Urothelium cell line (cell line): Measurements from ENCODE around the gene ARPC2.
"Not testable (repeated sequence)": the region's sequence is repeated elsewhere in the genome, so short reads cannot be mapped to it uniquely, and the experiment has no call there.

ENCODE experiments used
- DNase-seq: peaks from one replicate; pipeline ENCODE4 v3.0.0; 2011; ENCODE audit warnings: low spot score, mixed read lengths
- FAIRE-seq: peaks from 2 replicates; lab custom pipeline; 2011; peaks lifted over from hg19 to GRCh38; lab: Jason Lieb, UNC

ARPC2 gene

DNA sequence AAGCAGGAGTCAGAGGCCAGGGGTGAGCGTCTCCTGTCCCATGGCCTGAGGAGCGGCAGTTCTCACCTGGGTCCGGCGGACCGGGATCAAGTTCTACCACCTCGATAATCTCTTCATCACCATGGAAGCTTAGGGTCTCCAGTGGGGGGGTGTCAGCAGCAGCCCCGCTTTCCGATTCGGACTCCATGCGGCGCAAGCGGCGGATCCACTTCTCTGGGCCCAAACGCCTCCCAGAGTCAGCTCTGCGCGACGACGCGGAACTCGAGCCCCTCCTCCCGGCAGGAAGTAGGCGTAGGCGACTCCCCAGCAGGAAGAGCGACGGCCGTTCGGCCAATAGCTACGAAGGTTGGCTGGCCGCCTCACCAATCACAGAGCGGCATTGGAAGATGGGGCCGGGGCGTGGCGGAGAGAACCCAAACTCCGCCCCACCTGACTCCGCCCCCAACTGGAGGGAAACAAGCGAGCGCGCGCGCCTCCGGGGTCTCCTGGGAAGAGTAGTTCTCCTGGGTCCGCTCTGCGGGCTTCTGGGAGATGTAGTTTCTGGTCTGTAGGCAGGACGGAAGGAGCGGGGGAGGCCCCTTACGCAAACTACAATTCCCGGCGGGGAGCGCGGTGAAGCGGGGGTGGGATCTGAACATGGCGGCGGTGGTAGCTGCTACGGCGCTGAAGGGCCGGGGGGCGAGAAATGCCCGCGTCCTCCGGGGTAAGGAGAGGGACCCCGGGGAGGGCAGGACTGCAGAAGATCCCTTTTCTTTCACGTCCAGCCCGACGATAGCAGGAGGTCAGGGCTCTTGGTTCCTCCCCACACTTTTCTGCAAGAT is 53.1 kb downstream of the ARPC2 start, which contains the start of the genes AAMP and PNKD:
TSS of gene AAMP (minus strand) at position 238 of the 821 bp plus-strand sequence. CDS start at position 187, 51 bp downstream.
TSS of gene PNKD (plus strand) at position 620 of the 821 bp plus-strand sequence. CDS start at position 637, 17 bp downstream.
- FAIRE-seq (peak; percentile 97), DNase-seq (peak; percentile 99)

DNA sequence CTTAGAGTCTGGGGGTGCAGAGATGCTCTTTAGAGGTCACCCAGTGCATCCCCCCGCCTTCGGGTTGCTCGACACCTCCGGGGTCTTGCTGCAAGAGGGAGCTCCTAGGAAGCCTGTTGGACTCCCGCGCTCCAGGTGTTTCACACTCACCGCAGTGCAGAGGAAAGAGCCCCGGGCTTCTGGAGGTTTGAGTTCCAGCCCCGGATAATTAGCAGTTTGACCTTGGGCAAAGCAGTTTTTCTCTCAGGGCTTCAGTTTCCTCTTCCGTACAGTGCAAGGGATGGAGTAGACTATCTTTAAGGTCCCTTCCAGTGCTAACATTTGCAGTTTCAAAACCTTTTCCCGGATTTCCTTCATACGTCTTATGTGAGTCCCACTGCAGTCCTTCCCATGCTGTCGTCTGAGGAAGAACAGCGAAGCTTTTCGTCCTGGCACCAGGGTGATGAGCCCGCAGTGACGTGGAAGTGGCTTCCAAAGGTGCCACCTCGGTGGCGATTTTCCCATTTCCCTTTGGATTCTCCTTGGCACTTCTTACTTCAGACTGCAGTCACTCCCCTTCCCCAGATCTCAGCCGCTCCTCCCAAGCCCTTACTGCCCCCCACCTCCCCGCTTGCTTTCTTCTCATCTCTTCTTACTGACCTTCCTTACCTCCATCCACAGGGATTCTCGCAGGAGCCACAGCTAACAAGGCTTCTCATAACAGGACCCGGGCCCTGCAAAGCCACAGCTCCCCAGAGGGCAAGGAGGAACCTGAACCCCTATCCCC is 53.9 kb downstream of the ARPC2 start:
- DNase-seq, result peak; percentile 21
- no peak for FAIRE-seq

DNA sequence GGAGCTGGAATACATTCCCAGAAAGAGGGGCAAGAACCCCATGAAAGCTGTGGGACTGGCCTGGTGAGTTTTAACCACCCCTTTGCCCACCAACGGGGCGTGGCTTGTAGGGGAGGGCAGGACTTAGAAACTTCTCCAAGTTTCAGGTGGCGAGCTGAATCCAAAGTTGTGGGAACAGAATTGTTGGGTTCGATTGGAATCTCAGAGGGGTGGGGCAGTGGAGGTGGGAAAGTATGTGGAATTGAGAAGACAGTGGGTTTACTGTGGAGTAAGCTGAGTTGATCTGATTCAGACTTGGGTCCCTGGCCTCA is 54.5 kb downstream of the ARPC2 start:
- DNase-seq, result no peak

DNA sequence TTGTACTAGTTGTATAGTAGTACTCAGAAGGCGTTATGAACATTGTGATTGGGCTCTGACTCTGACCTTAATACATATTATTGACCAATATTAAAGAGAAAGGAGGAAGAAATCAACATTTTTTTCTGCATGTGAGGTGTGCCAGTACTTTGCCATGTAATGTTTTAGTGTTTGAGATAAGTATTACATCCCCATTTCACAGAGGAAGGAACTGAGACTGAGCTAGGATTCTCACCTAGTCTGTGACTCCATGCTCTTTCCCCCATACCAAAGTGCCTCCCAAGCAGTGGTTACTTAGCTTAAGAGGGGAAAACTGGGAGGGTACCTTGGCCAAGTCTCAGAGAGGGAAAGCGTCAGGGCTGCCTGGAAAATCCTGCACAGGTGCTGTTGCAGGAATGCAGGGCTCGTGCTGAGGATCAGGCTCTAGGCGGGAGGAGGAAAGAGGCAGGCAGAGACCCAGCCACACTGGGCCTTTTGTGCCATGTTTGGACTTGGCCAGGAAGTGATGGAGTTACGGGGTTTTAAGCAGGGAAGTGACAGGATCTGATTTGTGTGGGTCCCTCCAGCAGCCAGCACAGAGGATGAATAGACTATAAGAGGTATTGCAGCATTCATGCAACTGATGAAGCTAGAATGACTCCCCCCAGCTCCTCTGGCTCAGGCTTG is 55.0 kb downstream of the ARPC2 start:
- FAIRE-seq, result no peak

More for the DNA sequence above, 54.5 kb downstream of the ARPC2 start:
- no peak for FAIRE-seq

DNA sequence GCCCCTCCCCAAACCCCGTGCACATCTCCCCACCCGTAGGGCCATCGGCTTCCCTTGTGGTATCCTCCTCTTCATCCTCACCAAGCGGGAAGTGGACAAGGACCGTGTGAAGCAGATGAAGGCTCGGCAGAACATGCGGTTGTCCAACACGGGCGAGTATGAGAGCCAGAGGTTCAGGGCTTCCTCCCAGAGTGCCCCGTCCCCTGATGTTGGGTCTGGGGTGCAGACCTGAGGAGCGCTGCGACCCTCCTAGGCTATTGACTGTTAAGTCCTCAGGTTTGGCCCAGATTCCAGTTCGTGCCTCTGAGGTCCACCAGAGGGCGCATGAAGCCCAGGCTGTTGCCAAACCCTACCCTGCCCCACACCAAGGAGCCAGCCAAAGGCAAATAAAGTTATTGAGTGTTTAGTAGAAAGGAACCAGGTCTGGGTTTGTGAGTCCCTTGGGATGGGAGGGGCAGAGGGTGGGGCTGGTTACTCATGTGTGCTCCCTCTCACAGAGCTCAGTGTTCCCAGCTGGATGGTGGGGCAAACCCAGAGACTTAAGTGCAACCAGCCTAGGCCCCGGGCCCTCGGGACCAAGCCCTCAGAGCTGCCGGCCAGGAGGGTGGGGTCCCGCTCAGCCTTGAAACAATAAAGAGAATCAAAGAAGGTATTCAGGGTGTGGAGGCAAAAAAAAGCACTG is 55.7 kb downstream of the ARPC2 start:
- DNase-seq (peak; percentile 80), FAIRE-seq (no peak)

More for the DNA sequence above, 55.0 kb downstream of the ARPC2 start:
- DNase-seq, result no peak

- not testable (repeated sequence) for FAIRE-seq, DNase-seq
Observed at GRCh38 chr2:218273214-218273907, 56.4 kb downstream of the ARPC2 start.

DNA sequence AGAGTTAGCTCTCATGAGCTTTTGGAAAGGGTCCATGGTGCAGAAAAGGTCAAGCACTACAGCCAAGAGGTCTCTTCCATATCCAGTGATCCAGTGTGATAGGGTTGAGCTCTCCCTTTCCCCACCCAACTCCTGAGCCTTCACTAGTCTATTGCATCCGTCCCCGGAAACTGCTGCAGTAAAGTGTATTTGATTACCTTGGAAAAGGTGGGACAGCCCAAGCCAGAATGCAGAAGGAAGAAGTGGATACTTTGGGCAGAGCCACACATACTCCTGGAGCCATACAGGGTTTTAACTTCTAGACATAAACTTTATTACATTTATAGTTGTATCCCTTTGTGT is 56.9 kb downstream of the ARPC2 start:
- FAIRE-seq (no peak), DNase-seq (no peak)

DNA sequence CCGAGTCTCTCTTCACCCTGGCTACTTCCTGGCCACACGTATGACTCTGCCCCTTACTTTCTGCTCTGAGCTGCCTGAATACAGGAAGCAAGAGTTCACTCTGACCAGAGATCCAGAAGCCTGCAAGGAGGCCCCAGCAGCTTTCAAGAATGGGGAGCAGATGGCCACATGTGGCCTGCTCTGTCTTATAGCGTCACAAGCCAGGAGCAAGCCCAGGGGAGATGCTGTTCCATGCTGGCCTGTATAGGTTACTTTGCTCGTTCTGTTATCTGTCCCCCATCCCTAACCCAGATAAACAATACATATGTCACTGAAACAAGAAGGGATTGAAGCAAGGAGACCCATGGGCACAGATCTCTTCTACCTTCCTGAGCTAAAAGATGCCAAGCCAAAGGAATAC is 57.6 kb downstream of the ARPC2 start:
- DNase-seq (no peak), FAIRE-seq (no peak)

GRCh38 chr2:218275371-218276072 is 58.5 kb downstream of the ARPC2 start:
- no peak for FAIRE-seq

GRCh38 chr2:218276986-218277755 is 60.2 kb downstream of the ARPC2 start:
- DNase-seq, result no peak
- FAIRE-seq, result no peak

More at GRCh38 chr2:218275371-218276072, 58.5 kb downstream of the ARPC2 start:
- DNase-seq, result no peak

- DNase-seq, result no peak
- no peak for FAIRE-seq
Observed at GRCh38 chr2:218277921-218278320, 60.9 kb downstream of the ARPC2 start.

- FAIRE-seq (no peak), DNase-seq (no peak)
Observed at GRCh38 chr2:218278531-218279360, 61.8 kb downstream of the ARPC2 start.

DNA sequence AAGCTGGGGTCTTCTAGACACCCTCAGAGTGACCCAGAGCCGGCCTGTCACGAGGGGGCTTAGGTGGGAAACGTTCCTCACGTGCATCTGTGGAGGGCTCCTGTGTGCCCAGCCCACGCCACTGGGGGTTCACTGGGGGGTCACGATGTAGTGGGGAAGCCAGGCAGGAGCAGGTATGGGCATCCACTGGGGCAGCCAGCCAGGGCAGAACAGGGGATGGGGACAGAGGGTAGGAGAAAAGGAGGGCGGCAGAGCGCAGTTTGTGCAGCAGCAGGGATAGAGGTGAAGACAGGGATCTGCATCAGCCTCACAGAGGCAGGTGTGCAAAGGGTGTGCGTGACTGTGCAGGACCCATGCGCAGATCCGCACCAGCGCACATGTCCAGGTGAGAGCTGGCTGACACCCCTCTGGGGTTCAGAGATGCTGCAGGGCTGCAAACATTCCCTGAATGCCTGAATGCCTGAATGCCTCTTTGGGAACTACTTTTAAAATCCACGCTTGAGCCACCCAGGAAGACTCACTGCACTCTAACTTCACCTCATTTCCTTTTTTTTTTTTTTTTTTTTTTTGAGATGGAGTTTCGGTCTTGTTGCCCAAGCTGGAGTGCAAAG is 63.4 kb downstream of the ARPC2 start:
- FAIRE-seq (no peak), DNase-seq (no peak)

GRCh38 chr2:218281449-218281848 is 64.5 kb downstream of the ARPC2 start:
- FAIRE-seq, result no peak
- DNase-seq, result no peak

- DNase-seq (no peak), FAIRE-seq (no peak)
Observed at GRCh38 chr2:218282173-218282991, 65.4 kb downstream of the ARPC2 start.

- DNase-seq (peak; percentile 40), FAIRE-seq (no peak)
Observed at GRCh38 chr2:218284106-218284811, 67.3 kb downstream of the ARPC2 start.
